Activated CD4-positive, alpha-beta T cell treated with anti-CD3 and anti-CD28 coated beads for 24 hours (primary cell): ENCODE data around the gene MTOR.
"Not testable (repeated sequence)": the region's sequence is repeated elsewhere in the genome, so short reads cannot be mapped to it uniquely, and the experiment has no call there.

Source experiments
- DNase-seq, 2 donors: peaks; one replicate each; pipeline ENCODE4 v3.0.0-alpha.2; 2020; ENCODE audit warnings: low read depth in 2 of 2

The MTOR gene

DNA sequence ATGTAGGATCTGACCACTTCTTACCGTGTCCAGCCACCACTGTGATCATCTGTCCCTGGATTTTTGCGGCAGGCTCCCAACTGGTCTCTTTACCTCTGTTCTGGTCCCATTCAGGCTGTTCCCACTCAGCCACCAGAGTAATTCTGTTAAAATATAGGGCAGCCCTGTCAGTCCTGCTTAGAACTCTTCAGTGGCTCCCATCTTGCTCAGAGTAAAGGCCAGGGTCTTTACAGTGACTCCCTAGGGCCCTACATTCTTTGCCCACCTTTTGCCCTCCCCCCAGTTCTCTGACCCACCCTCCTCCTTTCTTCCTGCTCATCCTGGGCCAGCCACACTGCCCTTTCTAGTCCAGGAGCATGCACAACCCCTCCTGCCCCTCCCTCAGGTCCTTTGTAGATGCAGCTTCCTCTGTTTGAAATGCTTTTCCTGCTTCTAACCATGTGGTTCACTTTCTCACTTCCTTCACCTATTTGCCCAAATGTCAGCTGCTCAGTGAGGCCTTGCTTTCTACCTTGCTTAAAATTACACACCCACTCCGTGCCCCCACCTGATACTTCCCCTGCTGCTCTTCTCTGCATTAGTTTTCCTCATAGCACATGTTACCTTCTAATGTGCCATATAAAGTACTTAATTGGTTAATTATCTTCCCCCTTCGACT, 18.5 kb upstream of the MTOR start:
- no peak for DNase-seq

GRCh38 chr1:11279630-11280029, 17.3 kb upstream of the MTOR start:
- no peak for DNase-seq

DNA sequence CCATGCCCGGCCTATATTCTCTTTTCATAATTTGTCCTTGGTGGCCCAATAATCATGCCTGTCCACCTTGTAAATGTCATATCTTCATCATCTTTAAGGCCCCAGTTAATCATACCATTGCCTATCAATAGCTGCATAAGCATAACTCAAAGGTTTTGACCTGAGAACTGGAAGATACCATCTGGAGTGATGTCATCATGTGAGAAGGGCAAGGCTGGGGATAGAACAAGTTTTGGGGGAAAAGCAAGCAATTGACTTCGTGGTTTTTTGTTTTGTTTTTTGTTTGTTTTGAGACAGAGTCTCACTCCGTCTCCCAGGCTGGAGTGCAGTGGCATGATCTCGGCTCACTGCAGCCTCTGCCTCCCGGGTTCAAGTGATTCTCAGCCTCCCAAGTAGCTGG, 16.8 kb upstream of the MTOR start:
- no peak for DNase-seq

DNA sequence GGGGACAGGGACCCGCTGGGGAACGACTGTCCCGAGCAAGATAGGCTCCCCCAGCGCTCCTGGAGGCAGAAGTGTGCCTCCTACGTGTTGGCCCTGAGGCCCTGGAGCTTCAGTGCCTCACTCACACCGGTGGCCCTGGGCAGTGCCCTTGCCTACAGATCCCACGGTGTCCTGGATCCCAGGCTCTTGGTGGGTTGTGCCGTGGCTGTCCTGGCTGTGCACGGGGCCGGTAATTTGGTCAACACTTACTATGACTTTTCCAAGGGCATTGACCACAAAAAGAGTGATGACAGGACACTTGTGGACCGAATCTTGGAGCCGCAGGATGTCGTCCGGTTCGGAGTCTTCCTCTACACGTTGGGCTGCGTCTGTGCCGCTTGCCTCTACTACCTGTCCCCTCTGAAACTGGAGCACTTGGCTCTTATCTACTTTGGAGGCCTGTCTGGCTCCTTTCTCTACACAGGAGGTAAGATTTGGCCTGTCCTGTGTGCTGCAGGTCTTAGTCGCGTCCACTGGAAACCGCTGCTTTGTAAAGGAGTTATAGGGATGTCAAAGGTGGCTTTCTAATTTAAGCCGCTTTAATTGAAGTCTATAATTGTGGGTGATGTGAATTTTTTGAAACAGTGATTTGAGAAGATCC, 11.4 kb upstream of the MTOR start:
- no peak for DNase-seq

- peak; percentile 76 to 81 for DNase-seq
Observed at GRCh38 chr1:11272832-11273594, 10.7 kb upstream of the MTOR start, which contains the start of gene UBIAD1. TSS of gene UBIAD1 (plus strand) at chr1:11273198. CDS start at chr1:11273532, 334 bp downstream.

DNA sequence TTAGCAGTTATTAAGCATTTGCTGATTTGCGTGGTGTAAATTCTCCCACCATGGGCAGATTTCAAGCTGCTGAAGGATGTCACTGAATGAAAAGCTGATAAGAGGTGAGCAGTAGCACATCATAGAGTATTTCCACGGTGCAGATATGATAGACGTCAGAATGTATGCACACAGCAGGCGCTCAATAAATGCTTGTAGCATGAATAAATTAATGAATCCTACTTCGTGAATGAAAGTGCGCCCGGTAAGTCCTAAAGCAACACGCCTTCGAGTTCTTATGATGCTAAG, 10.1 kb upstream of the MTOR start:
- DNase-seq, result no peak

DNA sequence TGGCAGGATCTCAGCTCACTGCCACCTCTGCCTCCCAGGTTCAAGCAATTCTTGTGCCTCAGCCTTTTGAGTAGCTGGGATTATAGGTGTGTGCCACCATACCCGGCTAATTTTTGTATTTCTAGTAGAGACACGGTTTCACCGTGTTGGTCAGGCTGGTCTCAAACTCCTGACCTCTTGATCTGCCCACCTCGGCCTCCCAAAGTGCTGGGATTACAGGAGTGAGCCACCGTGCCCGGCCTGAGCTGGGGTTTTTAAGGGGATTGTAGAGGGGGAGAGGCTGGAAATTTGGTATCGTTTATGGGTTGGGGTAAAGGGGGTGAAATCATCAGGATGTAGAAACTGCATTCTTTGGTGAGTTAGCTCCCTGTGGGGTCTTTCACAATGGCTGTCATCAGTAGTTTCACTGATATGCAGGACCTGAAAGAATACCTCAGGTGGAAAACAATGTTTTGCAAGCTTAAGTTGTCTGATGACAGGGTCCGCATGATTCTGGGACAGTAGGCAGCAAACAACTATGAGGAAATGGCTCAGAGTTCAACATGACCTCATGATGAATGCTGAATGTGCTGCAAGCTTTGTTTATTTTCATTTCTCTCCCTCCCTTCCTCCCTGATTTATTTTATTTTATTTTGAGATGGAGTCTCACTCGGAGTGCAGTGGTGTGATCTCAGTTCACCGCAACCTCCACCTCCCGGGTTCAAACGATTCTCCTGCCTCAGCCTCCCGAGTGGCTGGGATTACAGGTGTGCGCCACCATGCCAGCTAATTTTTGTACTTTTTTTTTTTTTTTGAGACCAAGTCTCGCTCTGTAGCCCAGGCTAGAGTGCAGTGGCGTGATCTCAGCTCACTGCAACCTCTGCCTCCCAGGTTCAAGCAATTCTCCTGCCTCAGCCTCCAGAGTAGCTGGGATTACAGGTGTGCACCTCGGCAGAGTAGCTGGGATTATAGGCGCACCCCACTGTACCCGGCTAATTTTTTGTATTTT, 5.3 kb upstream of the MTOR start:
- DNase-seq, result not testable (repeated sequence)

- DNase-seq, result no peak
Observed at GRCh38 chr1:11266268-11267074, 4.1 kb upstream of the MTOR start.

DNA sequence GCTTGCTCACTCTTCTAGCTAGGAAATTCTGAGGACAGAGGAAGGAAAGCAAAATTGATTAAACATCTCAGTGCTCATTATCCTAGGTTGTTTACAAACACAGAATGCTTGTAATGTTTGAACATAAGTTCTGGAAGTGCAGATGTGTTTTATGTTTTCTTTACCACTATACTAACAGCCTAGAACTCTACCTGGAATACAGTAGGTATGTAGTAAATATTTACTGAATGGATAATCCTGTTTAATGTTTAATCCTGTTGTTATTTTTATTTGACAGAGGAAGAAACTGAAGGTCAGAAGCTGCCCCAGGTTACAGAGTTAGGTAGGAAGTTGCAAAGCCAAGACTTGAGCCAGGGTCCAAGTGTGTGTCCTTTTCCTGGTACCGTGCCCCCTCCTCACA, 6.1 kb downstream of the MTOR start:
- no peak for DNase-seq

- DNase-seq, result no peak
Observed at GRCh38 chr1:11253226-11253625, 9.1 kb downstream of the MTOR start.

DNA sequence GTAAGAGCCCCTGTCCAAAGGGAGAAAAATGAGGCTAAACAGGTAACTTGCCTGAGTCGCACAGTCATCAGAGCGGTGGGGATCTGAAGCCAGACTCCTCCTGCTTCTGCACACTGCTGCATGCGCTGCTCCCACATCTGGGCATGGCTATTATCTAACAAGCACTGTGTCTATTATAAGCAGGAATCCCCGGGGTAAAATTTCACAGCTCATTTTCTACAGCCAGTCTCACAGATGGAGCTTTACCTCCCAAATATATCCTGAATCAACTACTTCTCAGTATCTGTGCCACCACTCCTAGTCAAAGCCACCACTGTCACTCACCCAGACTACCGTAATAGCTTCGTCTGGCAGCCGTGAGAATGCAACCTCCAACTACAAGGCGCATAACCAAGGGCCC, 9.8 kb downstream of the MTOR start:
- no peak for DNase-seq

- no peak for DNase-seq
Observed at GRCh38 chr1:11248169-11248568, 14.2 kb downstream of the MTOR start.

- DNase-seq, result no peak
Observed at GRCh38 chr1:11245904-11246719, 16.2 kb downstream of the MTOR start.

- no peak for DNase-seq
Observed at GRCh38 chr1:11245248-11245647, 17.1 kb downstream of the MTOR start.

DNA sequence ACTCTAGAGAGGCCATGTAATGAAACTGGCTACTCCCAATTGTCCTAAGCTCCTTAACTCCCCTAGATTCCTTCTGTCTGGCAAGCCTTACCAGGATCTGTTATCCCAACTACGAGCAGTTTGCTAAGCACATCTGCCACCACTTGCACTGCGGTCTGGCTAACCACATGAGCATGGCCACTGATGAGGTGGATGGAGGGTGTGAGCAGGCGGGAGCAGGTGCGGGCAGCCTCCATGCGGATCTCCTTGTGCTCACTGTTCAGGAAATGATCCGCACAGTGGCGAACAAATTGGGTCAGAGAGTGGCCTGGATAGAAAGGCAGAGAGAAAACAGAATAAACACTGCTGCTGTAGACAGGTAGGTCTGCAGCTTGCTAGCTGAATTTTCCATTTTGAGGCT, 24.0 kb downstream of the MTOR start:
- DNase-seq, result no peak

DNA sequence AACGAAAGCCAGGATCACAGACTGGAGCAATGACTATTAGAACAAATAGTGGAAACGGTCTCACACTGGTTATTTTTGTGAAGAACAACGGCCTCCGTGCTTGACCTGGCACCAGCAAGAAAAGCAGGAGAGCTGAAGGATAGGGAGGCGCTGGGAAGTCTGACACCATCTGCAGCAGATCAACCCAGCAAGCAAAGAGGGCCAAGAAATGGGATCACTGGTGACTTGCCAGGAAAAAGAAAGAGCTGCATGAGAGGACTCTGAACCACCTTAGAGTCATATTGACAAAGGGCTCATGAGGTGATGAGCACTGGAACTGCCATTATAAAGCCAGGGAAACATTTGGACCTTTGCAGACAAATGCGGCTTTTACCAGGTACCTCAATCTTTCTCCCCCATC, 25.0 kb downstream of the MTOR start:
- DNase-seq, result no peak

- DNase-seq, result no peak
Observed at GRCh38 chr1:11233208-11233607, 29.1 kb downstream of the MTOR start.

DNA sequence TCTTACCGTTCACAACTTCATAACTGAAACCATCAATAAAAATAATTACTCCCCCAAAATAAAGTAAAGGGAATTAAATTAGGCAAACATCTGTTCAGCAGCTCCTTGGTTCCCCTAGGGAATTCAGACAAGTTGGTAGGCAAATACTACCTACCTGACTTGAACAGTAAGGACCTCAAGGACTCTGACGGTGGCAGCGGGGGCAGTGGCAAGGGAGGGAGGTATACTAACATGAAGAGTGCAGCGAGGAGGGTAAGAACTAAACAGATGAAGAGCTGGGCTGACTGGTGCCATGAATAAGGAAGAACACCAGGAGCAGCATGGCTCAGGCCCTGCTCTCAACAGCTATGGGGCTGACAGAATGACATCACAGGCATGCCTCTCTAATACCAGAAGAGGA, 33.1 kb downstream of the MTOR start:
- no peak for DNase-seq

- DNase-seq, result no peak
Observed at GRCh38 chr1:11227106-11228077, 35.0 kb downstream of the MTOR start.
